GM10266 (cell line): ENCODE measurements around the gene ACTR1B.
A peak's percentile ranks its signal among the peaks of the same experiment; 100 is the strongest.

Source experiments
- DNase-seq: peaks from one replicate; pipeline ENCODE4 v3.0.0; 2012; ENCODE audit errors: extremely low spot score
- TF ChIP-seq, protein P1 (sequence below): IDR thresholded peaks from 2 replicates; pipeline ENCODE4 v1.5.1; 2012; ENCODE audit warnings: mild to moderate bottlenecking, low read depth; ENCODE audit not compliant: control insufficient read depth, insufficient read depth; ENCODE audit errors: missing control alignments

The ACTR1B gene

DNA sequence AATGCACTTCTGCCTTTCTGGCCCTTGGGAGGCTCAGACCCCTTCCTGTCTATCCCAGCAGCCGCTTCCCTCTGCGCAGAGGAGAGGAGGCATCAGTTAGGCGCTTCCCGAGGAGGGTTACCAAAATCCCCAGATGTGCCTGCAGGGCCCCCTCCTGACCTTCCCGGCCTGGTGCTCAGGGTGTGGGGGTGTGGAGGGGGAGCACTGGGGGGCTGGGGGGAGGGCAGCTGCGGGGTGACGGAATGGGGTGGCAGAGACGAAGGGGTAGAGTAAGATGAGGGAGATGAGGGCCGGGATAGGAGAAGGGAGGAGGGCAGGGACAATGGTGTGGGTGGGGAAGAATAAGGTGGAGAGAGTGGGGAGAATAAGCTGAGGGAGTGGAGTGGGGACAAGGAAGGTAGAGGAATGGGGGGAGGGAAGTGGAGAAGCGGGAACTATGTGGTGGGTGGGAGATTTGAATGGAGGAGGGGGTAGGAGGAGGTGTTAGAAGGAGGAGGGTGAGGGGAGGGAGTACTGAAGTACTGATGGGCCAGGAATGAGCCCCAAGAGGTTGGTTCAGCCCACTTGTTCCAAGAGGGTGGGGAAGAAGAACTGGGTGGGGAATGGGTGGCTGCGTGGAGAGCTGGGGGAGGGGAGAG is 43.0 kb upstream of the ACTR1B start:
- TF ChIP-seq, protein P1, sequence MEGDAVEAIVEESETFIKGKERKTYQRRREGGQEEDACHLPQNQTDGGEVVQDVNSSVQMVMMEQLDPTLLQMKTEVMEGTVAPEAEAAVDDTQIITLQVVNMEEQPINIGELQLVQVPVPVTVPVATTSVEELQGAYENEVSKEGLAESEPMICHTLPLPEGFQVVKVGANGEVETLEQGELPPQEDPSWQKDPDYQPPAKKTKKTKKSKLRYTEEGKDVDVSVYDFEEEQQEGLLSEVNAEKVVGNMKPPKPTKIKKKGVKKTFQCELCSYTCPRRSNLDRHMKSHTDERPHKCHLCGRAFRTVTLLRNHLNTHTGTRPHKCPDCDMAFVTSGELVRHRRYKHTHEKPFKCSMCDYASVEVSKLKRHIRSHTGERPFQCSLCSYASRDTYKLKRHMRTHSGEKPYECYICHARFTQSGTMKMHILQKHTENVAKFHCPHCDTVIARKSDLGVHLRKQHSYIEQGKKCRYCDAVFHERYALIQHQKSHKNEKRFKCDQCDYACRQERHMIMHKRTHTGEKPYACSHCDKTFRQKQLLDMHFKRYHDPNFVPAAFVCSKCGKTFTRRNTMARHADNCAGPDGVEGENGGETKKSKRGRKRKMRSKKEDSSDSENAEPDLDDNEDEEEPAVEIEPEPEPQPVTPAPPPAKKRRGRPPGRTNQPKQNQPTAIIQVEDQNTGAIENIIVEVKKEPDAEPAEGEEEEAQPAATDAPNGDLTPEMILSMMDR, result no peak
- peak; percentile 1 for DNase-seq

- TF ChIP-seq, protein P1, result no peak
- DNase-seq, result no peak
These were observed 42.3 kb upstream of the ACTR1B start for GRCh38 chr2:97706112-97706511.

GRCh38 chr2:97704989-97705388 is 41.1 kb upstream of the ACTR1B start:
- DNase-seq, result peak; percentile 1
- TF ChIP-seq, protein P1, result no peak

DNA sequence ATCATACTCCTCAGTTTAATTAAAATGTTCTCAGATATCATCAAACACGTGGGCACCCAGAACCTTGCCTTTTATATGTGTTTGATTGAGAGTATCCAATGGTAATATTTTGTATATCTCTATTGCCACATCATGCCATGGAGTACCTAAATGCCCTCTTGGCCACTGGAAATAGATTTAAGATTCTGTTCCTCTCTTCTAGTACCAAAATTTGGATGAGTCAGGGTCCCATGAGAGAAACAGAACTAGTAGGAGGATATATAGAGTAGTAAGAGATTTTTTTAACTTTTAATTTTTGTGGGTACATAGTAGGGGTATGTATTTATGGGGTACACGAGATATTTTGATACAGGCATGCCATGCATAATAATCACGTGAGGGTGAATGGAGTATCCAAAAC is 39.9 kb upstream of the ACTR1B start:
- TF ChIP-seq, protein P1, result no peak
- DNase-seq, result no peak

- peak; percentile 0 for DNase-seq
- TF ChIP-seq, protein P1, result no peak
These were observed 39.1 kb upstream of the ACTR1B start for GRCh38 chr2:97702731-97703470.

- TF ChIP-seq, protein P1, result no peak
- DNase-seq, result peak; percentile 3
These were observed 38.1 kb upstream of the ACTR1B start for GRCh38 chr2:97701851-97702465.

- TF ChIP-seq, protein P1, result no peak
- DNase-seq, result peak; percentile 1
These were observed 37.3 kb upstream of the ACTR1B start for GRCh38 chr2:97701186-97701585.
